Measurements from ENCODE around the gene GNG7.
"Not testable (repeated sequence)": the region's sequence is repeated elsewhere in the genome, so short reads cannot be mapped to it uniquely, and the experiment has no call there.

The GNG7 gene

GRCh38 chr19:2527686-2528085 lies 174.8 kb downstream of the GNG7 start:
- DNase-seq: no peak

GRCh38 chr19:2527171-2527570 lies 175.3 kb downstream of the GNG7 start:
- no peak for DNase-seq

GRCh38 chr19:2524840-2525723 lies 177.4 kb downstream of the GNG7 start:
- DNase-seq: no peak

GRCh38 chr19:2524361-2524839 lies 178.1 kb downstream of the GNG7 start:
- no peak for DNase-seq

GRCh38 chr19:2523630-2524311 lies 178.7 kb downstream of the GNG7 start:
- no peak for DNase-seq

GRCh38 chr19:2519482-2519881 lies 183.0 kb downstream of the GNG7 start:
- DNase-seq: no peak

- not testable (repeated sequence) for DNase-seq
These were observed 183.6 kb downstream of the GNG7 start for GRCh38 chr19:2518856-2519255.

- no peak for DNase-seq
These were observed 184.5 kb downstream of the GNG7 start for GRCh38 chr19:2517881-2518601.

- DNase-seq: no peak
These were observed 185.8 kb downstream of the GNG7 start for GRCh38 chr19:2516727-2517126.

- no peak for DNase-seq
These were observed 187.4 kb downstream of the GNG7 start for GRCh38 chr19:2514981-2515518.

- no peak for DNase-seq
These were observed 189.7 kb downstream of the GNG7 start for GRCh38 chr19:2512523-2513431.

GRCh38 chr19:2511991-2512390 lies 190.5 kb downstream of the GNG7 start:
- DNase-seq: no peak

GRCh38 chr19:2511570-2511969 lies 190.9 kb downstream of the GNG7 start:
- DNase-seq: no peak

- no peak for DNase-seq
These were observed 193.4 kb downstream of the GNG7 start for GRCh38 chr19:2509096-2509495.

GRCh38 chr19:2507109-2507508 lies 195.4 kb downstream of the GNG7 start:
- DNase-seq: peak; percentile 57

GRCh38 chr19:2506656-2507055 lies 195.8 kb downstream of the GNG7 start:
- not testable (repeated sequence) for DNase-seq

GRCh38 chr19:2503521-2504109 lies 198.9 kb downstream of the GNG7 start:
- DNase-seq: peak; percentile 6

GRCh38 chr19:2500841-2501261 lies 201.6 kb downstream of the GNG7 start:
- DNase-seq: no peak

GRCh38 chr19:2500156-2500555 lies 202.3 kb downstream of the GNG7 start:
- DNase-seq: no peak

GRCh38 chr19:2497186-2497585 lies 205.3 kb downstream of the GNG7 start:
- DNase-seq: no peak

- DNase-seq: no peak
These were observed 206.7 kb downstream of the GNG7 start for GRCh38 chr19:2495651-2496316.
